ENCODE results near the gene ANO6. TPM values are rescaled to one million over a fixed set of nuclear protein-coding genes. Genes with fewer than 3 reads are reported as not detected.

Gene ANO6
- total RNA-seq, 1 experiment from 2014 or later, result 34.2 TPM

DNA sequence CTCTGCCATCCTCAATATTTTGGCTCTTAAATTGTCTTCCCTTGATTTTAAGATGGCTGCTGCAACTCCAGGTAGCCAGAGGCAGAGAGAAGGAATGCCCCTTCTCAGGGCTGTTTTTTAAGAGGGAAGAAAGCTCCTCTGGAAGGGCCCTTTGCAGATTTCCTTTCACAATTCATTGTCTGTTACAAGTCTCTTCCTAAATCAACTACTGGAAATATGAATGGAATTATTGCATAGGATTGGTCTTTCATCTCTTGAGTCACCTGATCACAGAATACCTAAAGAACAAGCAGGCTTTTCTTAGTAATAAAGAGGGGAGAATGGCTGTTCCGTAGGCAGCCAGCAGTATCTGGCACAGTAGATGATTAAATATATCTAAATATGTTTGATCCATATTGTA is 118.5 kb downstream of the ANO6 start:
- Mint-ChIP-seq H3K27ac (ENCODE audit: unreplicated experiment) (no peak overlapping the region), H3K4me1 (ENCODE audit: low read depth, unreplicated experiment) (no peaks in the 10 kb centered on the region), H3K36me3 (ENCODE audit: insufficient read depth, unreplicated experiment) (no peaks in the 10 kb centered on the region), H3K27me3 (ENCODE audit: unreplicated experiment) (no peaks in the 10 kb centered on the region), H3K4me3 (ENCODE audit: low read depth, unreplicated experiment) (no peak overlapping the region), H3K9me3 (ENCODE audit: low read depth, unreplicated experiment) (no peaks in the 10 kb centered on the region)
- intact Hi-C loops (cut with micrococcal nuclease; ENCODE audit: unreplicated experiment), result no loop called here
- no peak for DNase-seq
- CTCF ChIA-PET, result no interaction called here
- BruUV-seq (replicated peaks), result no TSS peak
- TF ChIP-seq CTCF (IDR thresholded peaks at IDR 0.05; ENCODE audit: unreplicated experiment), result no peak

GRCh38 chr12:45336331-45336730 is 120.4 kb downstream of the ANO6 start:
- Mint-ChIP-seq H3K9me3 (ENCODE audit: low read depth, unreplicated experiment) (no peaks in the 10 kb centered on the region), H3K36me3 (ENCODE audit: insufficient read depth, unreplicated experiment) (no peaks in the 10 kb centered on the region), H3K27me3 (ENCODE audit: unreplicated experiment) (no peaks in the 10 kb centered on the region), H3K4me1 (ENCODE audit: low read depth, unreplicated experiment) (no peaks in the 10 kb centered on the region), H3K27ac (ENCODE audit: unreplicated experiment) (no peak overlapping the region), H3K4me3 (ENCODE audit: low read depth, unreplicated experiment) (no peak overlapping the region)
- no peak for TF ChIP-seq CTCF (IDR thresholded peaks at IDR 0.05; ENCODE audit: unreplicated experiment)
- BruUV-seq (replicated peaks), result no TSS peak
- no peak for DNase-seq
- intact Hi-C loops (cut with micrococcal nuclease; ENCODE audit: unreplicated experiment), result no loop called here
- CTCF ChIA-PET, result interaction anchor here (1.0 kb wide), 1 partner anchor 18 kb away, joined by 3 read pairs; no protein-coding TSS in a partner anchor

GRCh38 chr12:45336762-45337596 is 121.1 kb downstream of the ANO6 start:
- no TSS peak for BruUV-seq (replicated peaks)
- TF ChIP-seq CTCF (IDR thresholded peaks at IDR 0.05; ENCODE audit: unreplicated experiment), result no peak

DNA sequence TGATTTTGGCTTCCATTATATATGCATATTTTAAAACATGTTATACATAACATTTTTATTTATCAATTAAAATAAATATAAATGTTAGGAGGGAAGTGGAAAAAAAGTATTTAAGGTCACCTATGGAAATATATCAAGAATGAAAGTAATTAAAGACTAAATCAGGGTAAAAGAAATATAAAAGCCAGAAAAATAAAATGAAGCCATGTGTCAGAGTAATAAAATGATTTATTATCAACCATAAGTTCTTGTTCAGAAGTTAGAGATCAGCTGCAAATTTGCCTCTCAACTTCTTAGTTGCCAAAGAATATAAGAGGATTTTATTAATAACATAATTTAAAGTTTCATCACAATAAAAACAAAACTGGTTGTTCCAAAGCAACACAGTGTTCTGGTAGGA is 121.9 kb downstream of the ANO6 start:
- CTCF ChIA-PET, result no interaction called here
- no peak overlapping the region for H3K27ac Mint-ChIP-seq (ENCODE audit: unreplicated experiment)
- H3K4me3 Mint-ChIP-seq (ENCODE audit: low read depth, unreplicated experiment), result no peak overlapping the region
- BruUV-seq (replicated peaks), result no TSS peak
- H3K27me3 Mint-ChIP-seq (ENCODE audit: unreplicated experiment), result no peaks in the 10 kb centered on the region
- no peak for DNase-seq
- no peaks in the 10 kb centered on the region for H3K36me3 Mint-ChIP-seq (ENCODE audit: insufficient read depth, unreplicated experiment)
- intact Hi-C loops (cut with micrococcal nuclease; ENCODE audit: unreplicated experiment), result no loop called here
- H3K4me1 Mint-ChIP-seq (ENCODE audit: low read depth, unreplicated experiment), result peaks cover 6% of the 10 kb centered on the region
- H3K9me3 Mint-ChIP-seq (ENCODE audit: low read depth, unreplicated experiment), result no peaks in the 10 kb centered on the region
- no peak for TF ChIP-seq CTCF (IDR thresholded peaks at IDR 0.05; ENCODE audit: unreplicated experiment)

More at GRCh38 chr12:45336762-45337596, 121.1 kb downstream of the ANO6 start:
- no peaks in the 10 kb centered on the region for H3K27me3 Mint-ChIP-seq (ENCODE audit: unreplicated experiment)
- H3K9me3 Mint-ChIP-seq (ENCODE audit: low read depth, unreplicated experiment), result no peaks in the 10 kb centered on the region
- intact Hi-C loops (cut with micrococcal nuclease; ENCODE audit: unreplicated experiment), result no loop called here
- DNase-seq, result no peak
- no peak overlapping the region for H3K4me3 Mint-ChIP-seq (ENCODE audit: low read depth, unreplicated experiment)
- no peaks in the 10 kb centered on the region for H3K36me3 Mint-ChIP-seq (ENCODE audit: insufficient read depth, unreplicated experiment)
- no peak overlapping the region for H3K27ac Mint-ChIP-seq (ENCODE audit: unreplicated experiment)
- CTCF ChIA-PET, result interaction anchor here (1.0 kb wide), 1 partner anchor 17 kb away, joined by 3 read pairs; no protein-coding TSS in a partner anchor
- H3K4me1 Mint-ChIP-seq (ENCODE audit: low read depth, unreplicated experiment), result no peaks in the 10 kb centered on the region
